Measurements from ENCODE around the gene STING1. TPM values are rescaled to one million over a fixed set of nuclear protein-coding genes. Genes with fewer than 3 reads are reported as not detected.

The STING1 gene
- total RNA-seq, 1 experiment from 2014 or later, result 0.48 TPM

GRCh38 chr5:139492700-139493192 lies 10.2 kb upstream of the STING1 start:
- Histone ChIP-seq H4K5ac (ENCODE audit: insufficient read length, low read depth, low read length) (no peak overlapping the region), H3K23me2 (ENCODE audit: insufficient read length, low read depth, low read length, poor library complexity, severe bottlenecking) (no peaks in the 10 kb centered on the region), H3K27ac (ENCODE audit: insufficient read length, low read depth, low read length) (no peak overlapping the region), H3K9ac (ENCODE audit: extremely low read depth, insufficient read length, low read length) (no peak overlapping the region), H3K79me2 (ENCODE audit: insufficient read depth, low read length) (no peaks in the 10 kb centered on the region), H2BK5ac (ENCODE audit: insufficient read length, low read length) (no peak overlapping the region), H3K4ac (ENCODE audit: low read depth, low read length) (no peak overlapping the region), H3K4me1 (ENCODE audit: insufficient read depth, low read length) (no peaks in the 10 kb centered on the region; the same call in 1 of the 2 replicates), H3K9me3 (ENCODE audit: control insufficient read depth, low read depth, low read length) (no peaks in the 10 kb centered on the region), H4K91ac (ENCODE audit: insufficient read length, low read depth, low read length) (no peak overlapping the region), H2BK12ac (ENCODE audit: insufficient read length, low read depth, low read length) (no peak overlapping the region), H4K8ac (replicated peaks; ENCODE audit: insufficient read length, low read depth, low read length) (no peak overlapping the region), H3K18ac (ENCODE audit: insufficient read length, low read depth, low read length) (no peak overlapping the region), H3T11ph (ENCODE audit: low read length) (no peak overlapping the region), H3K27me3 (ENCODE audit: insufficient read depth, low read length) (no peaks in the 10 kb centered on the region), H3K23ac (ENCODE audit: insufficient read length, low read depth, low read length) (no peak overlapping the region), H3K14ac (ENCODE audit: insufficient read depth, low read length) (no peak overlapping the region), H3K79me1 (ENCODE audit: insufficient read depth, low read depth, low read length, poor library complexity, severe bottlenecking) (no peaks in the 10 kb centered on the region), H2BK20ac (ENCODE audit: low read depth, low read length, poor library complexity, severe bottlenecking) (no peak overlapping the region), H4K20me1 (ENCODE audit: control insufficient read depth, insufficient read depth, insufficient read length) (no peaks in the 10 kb centered on the region), H2BK120ac (ENCODE audit: low read depth, low read length, poor library complexity, severe bottlenecking) (no peak overlapping the region), H2AK5ac (ENCODE audit: insufficient read length, low read length) (no peak overlapping the region), H2BK15ac (ENCODE audit: low read depth, low read length) (no peak overlapping the region), H3K56ac (ENCODE audit: insufficient read length, low read depth, low read length) (no peak overlapping the region), H3K4me2 (ENCODE audit: insufficient read depth, insufficient read length, low read length) (no peak overlapping the region), H2AFZ (ENCODE audit: low read length) (no peak overlapping the region)
- no CpG with 5 or more reads among the region's 6 CpGs for WGBS (ENCODE audit: extremely low coverage, insufficient read length, low lambda C conversion rate)
- Mint-ChIP-seq H3K27ac (no peak overlapping the region), H3K9me3 (no peaks in the 10 kb centered on the region), H3K36me3 (ENCODE audit: insufficient read depth in 1 of 3, low read depth in 3 of 3) (no peaks in the 10 kb centered on the region), H3K4me3 (no peak overlapping the region), H3K27me3 (ENCODE audit: low read depth) (no peaks in the 10 kb centered on the region; the same call in 1 of the 2 replicates), H3K4me1 (peaks cover 0 to 14% of the 10 kb centered on the region in 2 experiments; a peak in 2 of 4 replicates)
- TF ChIP-seq, protein P1, sequence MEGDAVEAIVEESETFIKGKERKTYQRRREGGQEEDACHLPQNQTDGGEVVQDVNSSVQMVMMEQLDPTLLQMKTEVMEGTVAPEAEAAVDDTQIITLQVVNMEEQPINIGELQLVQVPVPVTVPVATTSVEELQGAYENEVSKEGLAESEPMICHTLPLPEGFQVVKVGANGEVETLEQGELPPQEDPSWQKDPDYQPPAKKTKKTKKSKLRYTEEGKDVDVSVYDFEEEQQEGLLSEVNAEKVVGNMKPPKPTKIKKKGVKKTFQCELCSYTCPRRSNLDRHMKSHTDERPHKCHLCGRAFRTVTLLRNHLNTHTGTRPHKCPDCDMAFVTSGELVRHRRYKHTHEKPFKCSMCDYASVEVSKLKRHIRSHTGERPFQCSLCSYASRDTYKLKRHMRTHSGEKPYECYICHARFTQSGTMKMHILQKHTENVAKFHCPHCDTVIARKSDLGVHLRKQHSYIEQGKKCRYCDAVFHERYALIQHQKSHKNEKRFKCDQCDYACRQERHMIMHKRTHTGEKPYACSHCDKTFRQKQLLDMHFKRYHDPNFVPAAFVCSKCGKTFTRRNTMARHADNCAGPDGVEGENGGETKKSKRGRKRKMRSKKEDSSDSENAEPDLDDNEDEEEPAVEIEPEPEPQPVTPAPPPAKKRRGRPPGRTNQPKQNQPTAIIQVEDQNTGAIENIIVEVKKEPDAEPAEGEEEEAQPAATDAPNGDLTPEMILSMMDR (conservative IDR thresholded peaks at IDR 0.05), result no peak
- DNase-seq, result no peak

Data from H9 (cell line).